ENCODE measurements around the gene RBP3.

RBP3 gene

DNA sequence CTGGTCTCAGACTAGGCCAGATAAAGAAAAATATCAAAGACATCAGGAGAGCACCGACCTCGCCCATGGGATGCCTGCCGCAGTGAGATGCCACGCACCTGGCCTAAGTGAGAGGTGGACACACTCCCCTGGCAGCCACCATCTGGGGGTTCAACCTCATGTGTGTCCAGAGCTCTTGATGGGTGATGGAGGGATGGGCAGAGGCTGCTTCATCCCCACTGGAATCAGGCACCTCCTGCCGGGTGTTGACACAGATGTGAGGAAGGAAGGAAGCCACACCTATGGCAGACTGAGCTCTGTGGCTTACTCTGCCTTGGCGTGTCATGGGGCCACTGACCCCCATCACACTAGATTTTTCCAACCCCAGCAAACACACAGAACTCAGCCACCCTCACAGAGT, 24.6 kb downstream of the RBP3 start:
- TF ChIP-seq CTCF (IDR thresholded peaks at IDR 0.05) (no peak), ZFX (IDR thresholded peaks at IDR 0.05; ENCODE audit: borderline replicate concordance) (no peak)
- H3K27ac ChIP-seq, result no peak overlapping the region

DNA sequence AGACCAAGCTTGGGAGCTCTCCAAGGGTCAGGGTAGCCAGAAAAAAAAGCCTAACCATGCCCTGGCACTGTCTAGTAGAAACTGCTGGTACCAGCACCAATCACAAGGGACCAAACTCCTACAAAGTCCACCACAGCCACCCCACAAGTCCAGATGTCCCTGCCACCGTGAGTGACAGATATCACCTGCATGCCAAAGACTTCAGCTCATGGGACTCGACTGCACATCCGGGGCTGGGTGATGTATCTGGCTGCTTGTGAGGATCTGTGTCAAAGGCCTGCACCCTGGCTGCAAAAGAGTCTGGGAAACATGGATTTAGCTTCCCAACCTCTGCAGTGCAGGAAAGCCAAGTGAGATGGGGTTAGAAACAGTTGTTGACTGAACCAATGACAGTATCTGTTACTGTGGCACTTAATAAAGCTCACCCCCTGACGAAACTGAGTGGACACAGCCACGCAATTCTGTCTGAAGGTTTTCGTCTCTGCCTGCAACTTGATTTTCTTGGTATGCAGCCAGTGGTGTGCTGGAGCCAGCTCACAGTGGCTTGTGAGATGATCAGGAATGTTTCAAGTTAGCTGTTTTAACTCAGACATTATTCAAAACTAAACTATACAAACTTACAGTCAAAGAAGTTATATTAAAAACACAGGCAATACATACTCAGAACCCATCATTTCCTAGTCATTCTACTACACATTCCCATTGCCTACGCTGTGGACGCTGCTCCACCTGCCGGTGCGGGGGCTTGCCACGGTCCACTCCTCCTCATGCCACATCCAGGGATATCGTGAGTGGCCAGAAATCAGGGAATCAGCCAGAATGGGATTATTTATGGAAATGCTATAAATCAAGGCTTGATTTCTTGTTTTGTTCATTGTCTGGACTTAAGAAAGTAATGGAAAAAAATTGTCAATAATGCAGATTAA, 26.7 kb downstream of the RBP3 start:
- H3K27ac ChIP-seq, result no peak overlapping the region
- TF ChIP-seq CTCF (IDR thresholded peaks at IDR 0.05), result no peak
- TF ChIP-seq ZFX (IDR thresholded peaks at IDR 0.05; ENCODE audit: borderline replicate concordance), result no peak

GRCh38 chr10:47376522-47377220, 28.5 kb downstream of the RBP3 start:
- no peak for TF ChIP-seq ZFX (IDR thresholded peaks at IDR 0.05; ENCODE audit: borderline replicate concordance)
- TF ChIP-seq CTCF (IDR thresholded peaks at IDR 0.05), result no peak
- H3K27ac ChIP-seq, result no peak overlapping the region

GRCh38 chr10:47378183-47378510, 30.0 kb downstream of the RBP3 start:
- no peak for TF ChIP-seq CTCF (IDR thresholded peaks at IDR 0.05)
- no peak for TF ChIP-seq ZFX (IDR thresholded peaks at IDR 0.05; ENCODE audit: borderline replicate concordance)
- no peak overlapping the region for H3K27ac ChIP-seq

DNA sequence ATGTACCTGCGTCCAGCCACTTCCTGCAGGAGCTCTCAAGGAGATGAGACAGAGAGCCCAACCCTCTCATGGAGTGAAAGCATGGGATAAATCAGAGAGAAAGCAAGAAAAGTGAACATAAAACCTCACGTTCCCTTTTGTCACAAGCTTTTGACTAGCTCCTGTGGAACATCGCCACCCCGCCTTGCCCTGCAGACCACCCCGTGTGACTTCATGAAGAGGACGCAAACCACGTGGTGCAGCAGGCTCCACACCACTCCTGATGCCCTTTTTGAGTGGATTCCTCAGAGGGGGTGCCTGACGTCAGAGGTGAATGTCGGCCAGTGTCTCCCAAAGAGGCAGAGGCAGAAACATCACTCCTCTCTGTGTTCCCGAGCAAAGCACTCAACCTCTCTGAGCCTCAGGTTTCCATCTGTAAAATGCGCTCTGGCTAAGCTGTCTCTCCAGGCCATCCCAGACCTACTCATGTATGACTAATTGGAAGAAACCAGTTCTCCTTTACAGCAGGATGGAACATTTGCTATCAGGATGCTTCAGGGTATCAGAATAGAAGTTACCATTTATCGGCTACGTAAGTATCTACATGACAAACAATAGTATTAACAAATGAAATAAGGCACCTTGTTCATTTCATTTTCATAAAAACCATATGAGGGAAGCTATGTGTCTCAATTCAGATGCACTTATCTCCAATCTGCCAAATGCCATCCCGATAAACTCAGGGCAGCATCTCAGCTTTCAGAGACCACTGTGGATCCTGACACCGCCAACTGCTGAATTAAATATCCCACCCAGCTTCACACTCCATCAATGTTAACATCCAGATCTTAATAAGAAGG, 30.7 kb downstream of the RBP3 start:
- no peak overlapping the region for H3K27ac ChIP-seq

DNA sequence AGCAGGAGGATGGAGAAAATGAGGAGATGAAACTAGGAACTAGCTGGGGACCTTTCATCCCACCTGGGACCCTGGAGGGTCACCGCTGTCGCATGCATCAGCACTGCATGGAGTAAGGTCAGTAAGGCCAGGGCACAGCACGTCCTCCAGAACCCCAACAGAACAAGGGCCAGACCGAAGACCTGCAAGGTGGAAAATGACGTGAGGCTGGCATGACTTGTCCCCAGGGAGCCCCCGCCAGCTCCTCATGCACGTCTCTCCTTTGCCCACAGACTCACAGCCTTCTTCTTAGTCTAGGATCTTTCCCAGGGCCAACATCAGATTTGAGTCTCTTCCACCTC, 31.3 kb downstream of the RBP3 start:
- no peak overlapping the region for H3K27ac ChIP-seq
- TF ChIP-seq CTCF (IDR thresholded peaks at IDR 0.05) (no peak), ZFX (IDR thresholded peaks at IDR 0.05; ENCODE audit: borderline replicate concordance) (no peak)

More for the DNA sequence above, 30.7 kb downstream of the RBP3 start:
- TF ChIP-seq CTCF (IDR thresholded peaks at IDR 0.05) (no peak), ZFX (IDR thresholded peaks at IDR 0.05; ENCODE audit: borderline replicate concordance) (no peak)
